Measurements from ENCODE around the gene ANKRD44.

GRCh38 chr2:197045115-197045514 lies 265.5 kb downstream of the ANKRD44 start:
- TF ChIP-seq CTCF (IDR thresholded peaks at IDR 0.05): no peak
- no peak for TF ChIP-seq CREB1 (CRISPR knock-in tag; IDR thresholded peaks at IDR 0.05)
- TF ChIP-seq PRDM15 (CRISPR knock-in tag; IDR thresholded peaks at IDR 0.05): no peak
- TF ChIP-seq MYBL2 (CRISPR knock-in tag; IDR thresholded peaks at IDR 0.05): no peak
- no peak for TF ChIP-seq HMGA2 (CRISPR knock-in tag; IDR thresholded peaks at IDR 0.05)
- TF ChIP-seq, protein P1, sequence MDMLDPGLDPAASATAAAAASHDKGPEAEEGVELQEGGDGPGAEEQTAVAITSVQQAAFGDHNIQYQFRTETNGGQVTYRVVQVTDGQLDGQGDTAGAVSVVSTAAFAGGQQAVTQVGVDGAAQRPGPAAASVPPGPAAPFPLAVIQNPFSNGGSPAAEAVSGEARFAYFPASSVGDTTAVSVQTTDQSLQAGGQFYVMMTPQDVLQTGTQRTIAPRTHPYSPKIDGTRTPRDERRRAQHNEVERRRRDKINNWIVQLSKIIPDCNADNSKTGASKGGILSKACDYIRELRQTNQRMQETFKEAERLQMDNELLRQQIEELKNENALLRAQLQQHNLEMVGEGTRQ (CRISPR knock-in tag; IDR thresholded peaks at IDR 0.05): no peak
- TF ChIP-seq FOXK1 (CRISPR knock-in tag; IDR thresholded peaks at IDR 0.05): no peak
- TF ChIP-seq, protein P2, sequence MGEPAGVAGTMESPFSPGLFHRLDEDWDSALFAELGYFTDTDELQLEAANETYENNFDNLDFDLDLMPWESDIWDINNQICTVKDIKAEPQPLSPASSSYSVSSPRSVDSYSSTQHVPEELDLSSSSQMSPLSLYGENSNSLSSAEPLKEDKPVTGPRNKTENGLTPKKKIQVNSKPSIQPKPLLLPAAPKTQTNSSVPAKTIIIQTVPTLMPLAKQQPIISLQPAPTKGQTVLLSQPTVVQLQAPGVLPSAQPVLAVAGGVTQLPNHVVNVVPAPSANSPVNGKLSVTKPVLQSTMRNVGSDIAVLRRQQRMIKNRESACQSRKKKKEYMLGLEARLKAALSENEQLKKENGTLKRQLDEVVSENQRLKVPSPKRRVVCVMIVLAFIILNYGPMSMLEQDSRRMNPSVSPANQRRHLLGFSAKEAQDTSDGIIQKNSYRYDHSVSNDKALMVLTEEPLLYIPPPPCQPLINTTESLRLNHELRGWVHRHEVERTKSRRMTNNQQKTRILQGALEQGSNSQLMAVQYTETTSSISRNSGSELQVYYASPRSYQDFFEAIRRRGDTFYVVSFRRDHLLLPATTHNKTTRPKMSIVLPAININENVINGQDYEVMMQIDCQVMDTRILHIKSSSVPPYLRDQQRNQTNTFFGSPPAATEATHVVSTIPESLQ (CRISPR knock-in tag; IDR thresholded peaks at IDR 0.05): no peak
- TF ChIP-seq SMAD3 (CRISPR knock-in tag; IDR thresholded peaks at IDR 0.05; ENCODE audit: borderline replicate concordance): no peak
- no peak for TF ChIP-seq SP1 (CRISPR knock-in tag; conservative IDR thresholded peaks at IDR 0.05)
- TF ChIP-seq ZNF263 (CRISPR knock-in tag; IDR thresholded peaks at IDR 0.05; ENCODE audit: low read depth): no peak
- TF ChIP-seq, protein P3, sequence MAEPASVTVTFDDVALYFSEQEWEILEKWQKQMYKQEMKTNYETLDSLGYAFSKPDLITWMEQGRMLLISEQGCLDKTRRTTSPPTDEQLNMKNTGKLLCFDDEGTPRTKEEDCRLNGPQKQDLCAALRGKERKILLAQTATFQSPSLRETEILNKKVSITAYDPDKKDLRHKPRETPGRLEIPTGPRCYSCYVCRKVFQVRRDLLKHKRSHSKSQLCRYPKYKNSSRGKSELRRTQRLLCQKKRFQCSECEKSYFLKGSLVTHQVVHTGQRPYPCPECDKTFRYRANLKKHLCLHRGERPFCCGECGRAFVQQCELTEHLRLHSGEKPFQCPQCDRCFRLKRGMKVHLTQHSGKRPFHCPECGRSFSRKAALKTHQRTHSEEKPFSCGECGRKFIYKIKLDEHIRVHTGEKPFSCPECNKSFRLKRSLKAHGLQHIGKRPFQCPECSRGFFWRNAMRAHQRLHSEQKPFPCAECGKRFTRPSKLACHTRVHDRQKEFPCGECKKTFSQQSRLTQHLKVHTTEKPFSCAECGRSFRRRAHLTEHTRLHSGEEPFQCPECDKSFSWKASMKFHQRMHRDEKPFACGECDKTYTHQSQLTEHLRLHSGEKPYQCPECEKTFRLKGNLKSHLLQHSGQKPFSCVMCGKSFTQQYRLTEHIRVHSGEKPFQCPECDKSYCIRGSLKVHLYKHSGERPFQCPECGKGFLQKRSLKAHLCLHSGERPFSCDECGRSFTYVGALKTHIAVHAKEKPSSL (CRISPR knock-in tag; conservative IDR thresholded peaks at IDR 0.05): no peak
- no peak for TF ChIP-seq ELF4 (CRISPR knock-in tag; IDR thresholded peaks at IDR 0.05; ENCODE audit: low read depth)
